ENCODE results near the gene MED27.

MED27 gene

GRCh38 chr9:131864531-131864930 is 215.1 kb downstream of the MED27 start:
- H3K9ac ChIP-seq: no peak overlapping the region
- H3K36me3 ChIP-seq: peaks cover 4% of the 10 kb centered on the region
- no peak overlapping the region for H3K4me3 ChIP-seq
- peaks cover 76% of the 10 kb centered on the region for H3K4me1 ChIP-seq
- no peaks in the 10 kb centered on the region for H3K27me3 ChIP-seq
- H3K9me3 ChIP-seq: no peaks in the 10 kb centered on the region
- H4K20me1 ChIP-seq: no peaks in the 10 kb centered on the region
- H3K27ac ChIP-seq: peak overlapping the region; percentile 94; the same call in 1 of the 2 replicates
- H3K4me2 ChIP-seq: peak overlapping the region; percentile 89
- TF ChIP-seq Cebpa-rat (IDR thresholded peaks at IDR 0.05): no peak

- Histone ChIP-seq H3K27ac (peak overlapping the region; percentile 94), H3K27me3 (no peaks in the 10 kb centered on the region), H3K9me3 (no peaks in the 10 kb centered on the region), H3K4me2 (peak overlapping the region; percentile 89), H3K4me1 (peaks cover 84% of the 10 kb centered on the region), H4K20me1 (no peaks in the 10 kb centered on the region), H3K4me3 (peak overlapping the region; percentile 32), H3K36me3 (peaks cover 14% of the 10 kb centered on the region), H3K9ac (peak overlapping the region; percentile 75)
- TF ChIP-seq Cebpa-rat (IDR thresholded peaks at IDR 0.05): no peak
Measured at GRCh38 chr9:131863306-131863896, 216.3 kb downstream of the MED27 start.

- Histone ChIP-seq H4K20me1 (no peaks in the 10 kb centered on the region), H3K27ac (peak overlapping the region; percentile 94), H3K4me2 (peak overlapping the region; percentile 89), H3K4me3 (peak overlapping the region; percentile 17; the same call in 1 of the 2 replicates), H3K9ac (peak overlapping the region; percentile 75), H3K9me3 (no peaks in the 10 kb centered on the region), H3K27me3 (no peaks in the 10 kb centered on the region), H3K36me3 (peaks cover 14% of the 10 kb centered on the region), H3K4me1 (peaks cover 84% of the 10 kb centered on the region)
- TF ChIP-seq Cebpa-rat (IDR thresholded peaks at IDR 0.05): no peak
Measured at GRCh38 chr9:131862261-131862660, 217.4 kb downstream of the MED27 start.

GRCh38 chr9:131860430-131860829 is 219.2 kb downstream of the MED27 start:
- Histone ChIP-seq H3K4me1 (peaks cover 67% of the 10 kb centered on the region), H3K27ac (peak overlapping the region; percentile 94), H3K4me3 (no peak overlapping the region; the same call in 1 of the 2 replicates), H3K9ac (no peak overlapping the region), H3K27me3 (no peaks in the 10 kb centered on the region), H3K36me3 (peaks cover 14% of the 10 kb centered on the region), H3K9me3 (no peaks in the 10 kb centered on the region), H3K4me2 (peak overlapping the region; percentile 89), H4K20me1 (no peaks in the 10 kb centered on the region)
- TF ChIP-seq Cebpa-rat (IDR thresholded peaks at IDR 0.05): no peak

GRCh38 chr9:131858147-131858546 is 221.5 kb downstream of the MED27 start:
- TF ChIP-seq Cebpa-rat (IDR thresholded peaks at IDR 0.05): no peak
- Histone ChIP-seq H3K27me3 (no peaks in the 10 kb centered on the region), H3K27ac (no peak overlapping the region), H3K9ac (no peak overlapping the region), H4K20me1 (no peaks in the 10 kb centered on the region), H3K36me3 (peaks cover 14% of the 10 kb centered on the region), H3K9me3 (no peaks in the 10 kb centered on the region), H3K4me2 (no peak overlapping the region), H3K4me1 (peaks cover 51% of the 10 kb centered on the region), H3K4me3 (no peak overlapping the region)

GRCh38 chr9:131856105-131856504 is 223.6 kb downstream of the MED27 start:
- Histone ChIP-seq H3K9me3 (no peaks in the 10 kb centered on the region), H3K27me3 (no peaks in the 10 kb centered on the region), H3K27ac (no peak overlapping the region), H4K20me1 (no peaks in the 10 kb centered on the region), H3K4me3 (no peak overlapping the region), H3K9ac (no peak overlapping the region), H3K4me2 (no peak overlapping the region), H3K36me3 (peaks cover 14% of the 10 kb centered on the region), H3K4me1 (peaks cover 39% of the 10 kb centered on the region)
- TF ChIP-seq Cebpa-rat (IDR thresholded peaks at IDR 0.05): no peak

GRCh38 chr9:131854896-131855613 is 224.6 kb downstream of the MED27 start:
- Histone ChIP-seq H3K27me3 (no peaks in the 10 kb centered on the region), H3K4me2 (no peak overlapping the region), H3K4me3 (no peak overlapping the region), H3K9me3 (no peaks in the 10 kb centered on the region), H3K9ac (no peak overlapping the region), H4K20me1 (no peaks in the 10 kb centered on the region), H3K4me1 (peaks cover 38% of the 10 kb centered on the region), H3K27ac (no peak overlapping the region), H3K36me3 (peaks cover 14% of the 10 kb centered on the region)
- TF ChIP-seq Cebpa-rat (IDR thresholded peaks at IDR 0.05): no peak

- Histone ChIP-seq H3K4me1 (peaks cover 30% of the 10 kb centered on the region), H4K20me1 (no peaks in the 10 kb centered on the region), H3K27me3 (no peaks in the 10 kb centered on the region), H3K27ac (no peak overlapping the region), H3K9ac (no peak overlapping the region), H3K4me2 (0 out of 2 replicates have a peak overlapping the region, but pooled peaks have one; percentile 2), H3K9me3 (no peaks in the 10 kb centered on the region), H3K4me3 (no peak overlapping the region), H3K36me3 (peaks cover 8% of the 10 kb centered on the region)
- TF ChIP-seq Cebpa-rat (IDR thresholded peaks at IDR 0.05): no peak
Measured at GRCh38 chr9:131854334-131854733, 225.3 kb downstream of the MED27 start.

GRCh38 chr9:131853434-131853833 is 226.2 kb downstream of the MED27 start:
- Histone ChIP-seq H3K9ac (no peak overlapping the region), H3K36me3 (no peaks in the 10 kb centered on the region), H3K9me3 (no peaks in the 10 kb centered on the region), H3K4me2 (no peak overlapping the region), H3K4me3 (no peak overlapping the region), H4K20me1 (no peaks in the 10 kb centered on the region), H3K27ac (no peak overlapping the region), H3K27me3 (no peaks in the 10 kb centered on the region), H3K4me1 (peaks cover 33% of the 10 kb centered on the region)
- TF ChIP-seq Cebpa-rat (IDR thresholded peaks at IDR 0.05): no peak

GRCh38 chr9:131851414-131851813 is 228.3 kb downstream of the MED27 start:
- no peak for TF ChIP-seq Cebpa-rat (IDR thresholded peaks at IDR 0.05)

More at GRCh38 chr9:131851414-131851813, 228.3 kb downstream of the MED27 start:
- Histone ChIP-seq H3K9ac (no peak overlapping the region), H3K27me3 (no peaks in the 10 kb centered on the region), H4K20me1 (no peaks in the 10 kb centered on the region), H3K4me2 (peak overlapping the region; percentile 39), H3K9me3 (no peaks in the 10 kb centered on the region), H3K4me1 (peaks cover 35% of the 10 kb centered on the region), H3K27ac (no peak overlapping the region), H3K4me3 (no peak overlapping the region), H3K36me3 (no peaks in the 10 kb centered on the region)

All from BLaER1 (cell line).